ENCODE data around the gene PNKP.

Gene PNKP

GRCh38 chr19:49908480-49909420, 41.4 kb upstream of the PNKP start:
- TF ChIP-seq CTCF (conservative IDR thresholded peaks at IDR 0.05; ENCODE audit: low read length): no peak
- DNase-seq (ENCODE audit: low read depth): no peak
- H3K4me3 ChIP-seq (ENCODE audit: low read length): no peak overlapping the region

GRCh38 chr19:49907745-49908446, 40.5 kb upstream of the PNKP start:
- no peak overlapping the region for H3K4me3 ChIP-seq (ENCODE audit: low read length)
- DNase-seq (ENCODE audit: low read depth): no peak
- TF ChIP-seq CTCF (conservative IDR thresholded peaks at IDR 0.05; ENCODE audit: low read length): no peak

- no peak for TF ChIP-seq CTCF (conservative IDR thresholded peaks at IDR 0.05; ENCODE audit: low read length)
- no peak for DNase-seq (ENCODE audit: low read depth)
- no peak overlapping the region for H3K4me3 ChIP-seq (ENCODE audit: low read length)
Measured at GRCh38 chr19:49906879-49907564, 39.6 kb upstream of the PNKP start.

- no peak for DNase-seq (ENCODE audit: low read depth)
- TF ChIP-seq CTCF (conservative IDR thresholded peaks at IDR 0.05; ENCODE audit: low read length): no peak
- no peak overlapping the region for H3K4me3 ChIP-seq (ENCODE audit: low read length)
Measured at GRCh38 chr19:49904136-49904535, 36.8 kb upstream of the PNKP start.

GRCh38 chr19:49896863-49897621, 29.7 kb upstream of the PNKP start, which contains the start of gene IL4I1:
IL4I1 (minus strand) TSS chr19:49896887; CDS start chr19:49896160, 727 bp downstream.
- DNase-seq (ENCODE audit: low read depth): peak; percentile 9
- no peak within 1 kb of the TSS for H3K4me3 ChIP-seq (ENCODE audit: low read length)
- TF ChIP-seq CTCF (conservative IDR thresholded peaks at IDR 0.05; ENCODE audit: low read length): no peak

GRCh38 chr19:49895566-49896297, 28.4 kb upstream of the PNKP start:
- no peak for TF ChIP-seq CTCF (conservative IDR thresholded peaks at IDR 0.05; ENCODE audit: low read length)
- DNase-seq (ENCODE audit: low read depth): no peak
- H3K4me3 ChIP-seq (ENCODE audit: low read length): no peak overlapping the region

All from AG10803 (cell line).